SK-N-MC (cell line): Measurements from ENCODE around the gene LPAR1.
"Not testable (repeated sequence)": the region's sequence is repeated elsewhere in the genome, so short reads cannot be mapped to it uniquely, and the experiment has no call there.

Experiments used
- DNase-seq: peaks from one replicate; pipeline ENCODE4 v3.0.0-alpha.2; 2011; ENCODE audit warnings: low read depth, low spot score
- H3K27ac ChIP-seq: fragments of 200-600 bp; sonication (generic); 2 replicates; pipeline ENCODE4 v1.5.1; 2016; ENCODE audit warnings: mixed run types
- H3K36me3 ChIP-seq: fragments of 200-600 bp; sonication (generic); 2 replicates; pipeline ENCODE4 v1.6.1; 2017; ENCODE audit warnings: antibody characterized with exemption, low read length, mixed read lengths; ENCODE audit not compliant: insufficient read depth
- H3K4me3 ChIP-seq: fragments of 200-600 bp; sonication (generic); 2 replicates; pipeline ENCODE4 v1.5.1; 2016
- H3K9ac ChIP-seq: fragments of 200-600 bp; sonication (generic); 2 replicates; pipeline ENCODE4 v1.8.0; 2017; ENCODE audit warnings: mixed run types, mixed read lengths; ENCODE audit not compliant: insufficient read length
- H3K9me3 ChIP-seq: fragments of 200-600 bp; sonication (generic); 2 replicates; pipeline ENCODE4 v1.6.1; 2017; ENCODE audit warnings: low read depth, mild to moderate bottlenecking, antibody characterized with exemption, low read length, moderate library complexity, mixed read lengths
- EZH2 ChIP-seq: fragments of 200-600 bp; sonication (generic); IDR thresholded peaks from one replicate; pipeline ENCODE4 v1.6.1; 2017; ENCODE audit warnings: antibody characterized with exemption
- FOXP2 ChIP-seq: optimal IDR thresholded peaks from 2 replicates; pipeline ENCODE3; 2011; ENCODE audit warnings: mild to moderate bottlenecking, moderate library complexity; ENCODE audit not compliant: insufficient read depth; ENCODE audit errors: extremely low read length, control extremely low read depth
- POLR2AphosphoS5 ChIP-seq: IDR thresholded peaks from 2 replicates; pipeline ENCODE4 v1.6.1; 2012; ENCODE audit warnings: mild to moderate bottlenecking, low read depth, low read length, borderline replicate concordance

LPAR1 gene

DNA sequence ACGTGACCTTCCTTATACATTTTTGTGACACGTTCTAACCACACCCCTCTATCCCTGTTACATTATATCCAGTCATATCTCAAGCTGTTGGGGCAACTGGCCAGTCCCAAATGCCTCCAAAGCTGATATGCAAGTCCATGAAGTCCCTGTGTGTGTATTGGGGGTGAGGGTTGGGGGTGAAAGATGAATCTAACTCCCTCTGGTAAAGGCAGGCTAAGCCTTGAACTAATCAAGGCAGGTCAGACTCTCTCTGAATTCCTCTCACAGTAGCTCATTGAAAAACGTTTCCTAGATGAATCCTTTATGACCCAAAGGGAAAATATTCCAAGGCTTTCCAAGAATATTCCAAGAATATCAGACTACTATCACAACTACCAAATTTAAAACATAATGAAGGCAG is 195.3 kb downstream of the LPAR1 start:
- no peak for TF ChIP-seq FOXP2
- TF ChIP-seq POLR2AphosphoS5: no peak
- no peak for TF ChIP-seq EZH2
- Histone ChIP-seq H3K27ac (no peak overlapping the region), H3K9ac (no peak overlapping the region), H3K9me3 (no peaks in the 10 kb centered on the region), H3K36me3 (no peaks in the 10 kb centered on the region), H3K4me3 (no peak overlapping the region)
- DNase-seq: no peak

DNA sequence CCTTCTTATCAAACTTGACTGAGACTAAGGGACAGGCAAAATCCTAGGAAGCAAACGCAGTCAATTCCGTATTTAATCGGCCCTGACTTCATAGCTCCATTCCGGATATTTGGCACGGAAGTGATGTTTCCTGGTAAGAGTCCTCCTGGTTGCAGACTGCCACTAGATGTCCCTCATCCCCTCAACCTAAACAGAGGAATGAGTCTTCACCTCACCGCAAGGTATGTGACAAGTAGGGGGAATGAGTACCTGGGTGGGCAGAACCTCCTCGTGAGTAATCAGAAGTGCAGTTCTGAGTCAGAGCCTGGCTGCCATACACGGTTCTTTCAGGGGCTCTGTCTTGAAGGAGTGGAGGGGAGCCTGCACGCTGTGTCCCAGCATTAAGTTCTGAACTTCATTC is 196.1 kb downstream of the LPAR1 start:
- Histone ChIP-seq H3K36me3 (no peaks in the 10 kb centered on the region), H3K9me3 (no peaks in the 10 kb centered on the region), H3K4me3 (no peak overlapping the region), H3K27ac (no peak overlapping the region), H3K9ac (no peak overlapping the region)
- no peak for DNase-seq
- no peak for TF ChIP-seq POLR2AphosphoS5
- no peak for TF ChIP-seq FOXP2
- TF ChIP-seq EZH2: no peak

DNA sequence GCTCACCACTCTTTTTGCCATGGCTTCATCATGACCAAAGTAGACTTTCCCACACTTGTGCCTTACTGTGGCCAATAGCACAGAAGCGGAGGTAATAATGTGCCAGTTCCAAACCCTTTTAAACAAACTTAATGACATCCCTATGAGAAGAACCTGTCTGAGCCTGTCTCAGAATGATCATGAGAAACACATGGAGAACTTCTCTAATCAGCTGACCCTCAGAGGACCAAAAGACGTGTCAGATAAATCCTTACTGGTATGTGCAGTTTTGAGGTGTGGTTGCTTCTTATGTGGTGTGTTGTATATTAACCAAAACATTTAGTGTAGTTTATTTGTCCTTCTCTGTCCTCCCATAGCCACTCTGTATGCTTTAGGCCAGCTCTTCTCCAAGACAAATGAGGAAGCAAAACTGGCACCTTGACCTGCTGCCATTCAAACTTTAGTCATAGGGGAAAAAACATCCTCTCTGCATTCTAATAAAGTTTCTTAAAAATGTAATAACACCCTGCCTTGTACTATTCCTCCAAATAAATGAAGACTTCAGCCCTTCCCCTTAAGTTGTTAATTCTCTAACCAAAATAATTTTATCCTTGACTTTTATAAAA is 200.8 kb downstream of the LPAR1 start:
- H3K27ac ChIP-seq: no peak overlapping the region
- TF ChIP-seq FOXP2 (no peak), EZH2 (no peak), POLR2AphosphoS5 (no peak)

DNA sequence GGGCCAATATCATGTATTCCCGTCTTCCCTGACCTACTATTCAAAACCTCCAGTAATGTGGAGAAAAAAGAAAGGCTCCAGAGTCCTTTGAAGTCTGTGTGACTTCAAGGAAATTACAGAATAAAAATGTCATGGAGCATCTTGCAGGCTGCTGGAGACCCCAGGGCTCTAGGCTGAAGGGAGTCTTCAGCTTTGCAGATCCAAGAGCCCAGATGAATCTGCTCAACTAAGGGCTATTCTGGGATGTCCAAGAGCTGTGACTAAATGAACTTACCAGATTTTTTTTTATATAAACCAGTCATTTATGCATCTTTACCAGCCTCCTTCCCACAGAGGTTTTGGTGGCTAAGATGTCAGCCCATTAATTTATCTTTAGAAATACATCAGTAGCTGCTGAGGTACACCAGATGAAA is 202.4 kb downstream of the LPAR1 start:
- DNase-seq: no peak
- no peaks in the 10 kb centered on the region for H3K9me3 ChIP-seq
- peak overlapping the region; percentile 37 for H3K4me3 ChIP-seq
- TF ChIP-seq EZH2: no peak
- TF ChIP-seq POLR2AphosphoS5: no peak
- TF ChIP-seq FOXP2: no peak
- no peaks in the 10 kb centered on the region for H3K36me3 ChIP-seq
- H3K27ac ChIP-seq: peak overlapping the region; percentile 87
- no peak overlapping the region for H3K9ac ChIP-seq

More for the DNA sequence above, 200.8 kb downstream of the LPAR1 start:
- no peak overlapping the region for H3K9ac ChIP-seq
- no peak for DNase-seq
- H3K36me3 ChIP-seq: no peaks in the 10 kb centered on the region
- H3K4me3 ChIP-seq: no peak overlapping the region
- no peaks in the 10 kb centered on the region for H3K9me3 ChIP-seq

DNA sequence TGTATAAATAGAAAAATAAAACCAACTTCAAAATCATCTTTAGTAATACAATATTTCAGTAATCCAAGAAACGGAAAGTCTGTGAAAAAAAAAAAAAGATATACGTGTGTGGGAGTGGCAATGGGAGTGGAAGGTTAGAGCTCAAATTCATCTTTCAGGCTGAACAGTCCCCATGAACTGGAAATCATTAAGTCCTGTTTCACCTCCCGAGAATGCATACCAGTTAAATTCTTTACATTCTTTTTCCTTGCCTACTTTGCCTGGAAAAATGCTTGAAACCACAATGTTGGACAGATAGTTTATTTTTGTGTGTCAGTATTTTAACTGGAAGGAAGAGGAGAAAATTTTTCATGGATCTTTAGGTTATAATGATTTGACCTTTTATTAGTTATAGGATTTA is 202.9 kb downstream of the LPAR1 start:
- TF ChIP-seq FOXP2 (no peak), EZH2 (no peak), POLR2AphosphoS5 (no peak)
- Histone ChIP-seq H3K9ac (no peak overlapping the region), H3K4me3 (peak overlapping the region; percentile 37), H3K9me3 (no peaks in the 10 kb centered on the region), H3K27ac (peak overlapping the region; percentile 87), H3K36me3 (no peaks in the 10 kb centered on the region)
- no peak for DNase-seq

DNA sequence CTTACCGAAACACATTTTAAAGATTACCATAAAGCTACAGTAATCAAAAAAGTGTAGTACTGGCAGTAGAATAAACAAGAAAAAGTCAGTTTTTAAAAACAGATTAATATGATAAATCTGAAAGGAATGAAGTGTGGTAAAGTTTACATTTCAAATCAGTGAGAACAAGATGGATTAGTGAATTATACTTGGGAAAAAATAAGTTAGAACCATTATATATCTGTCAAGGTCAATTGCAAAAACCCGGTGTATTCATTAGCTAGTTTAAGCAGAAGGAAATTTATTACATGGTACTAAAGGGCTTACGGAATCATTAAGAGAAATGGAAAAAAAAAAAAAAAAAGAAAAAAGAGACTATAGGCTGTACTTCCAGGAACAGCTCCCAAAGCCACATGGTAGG is 205.3 kb downstream of the LPAR1 start:
- Histone ChIP-seq H3K9ac (no peak overlapping the region), H3K36me3 (no peaks in the 10 kb centered on the region), H3K27ac (peak overlapping the region; percentile 12; the same call in 1 of the 2 replicates), H3K9me3 (no peaks in the 10 kb centered on the region), H3K4me3 (no peak overlapping the region)
- DNase-seq: no peak
- TF ChIP-seq FOXP2: no peak
- no peak for TF ChIP-seq POLR2AphosphoS5
- TF ChIP-seq EZH2: no peak

DNA sequence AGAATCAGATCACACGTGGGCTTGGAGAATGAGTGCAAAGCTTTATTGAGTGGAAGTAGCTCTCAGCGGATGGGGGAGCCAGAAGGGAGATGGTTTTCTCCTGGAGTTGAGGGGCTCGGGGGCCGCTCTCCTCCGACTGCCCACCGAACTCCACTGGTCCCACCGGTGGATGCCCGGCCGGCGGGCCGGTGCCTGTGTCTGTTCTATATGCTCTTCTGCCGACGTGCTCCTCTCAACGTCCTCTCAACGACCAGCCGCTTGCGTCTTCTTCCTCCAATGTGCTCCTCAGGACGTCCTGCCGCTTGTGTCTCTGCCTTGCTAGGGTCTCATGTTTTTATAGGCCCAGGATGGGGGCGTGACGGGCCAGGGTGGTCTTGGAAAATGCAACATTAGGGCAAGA is 207.8 kb downstream of the LPAR1 start:
- TF ChIP-seq POLR2AphosphoS5: no peak
- no peak for TF ChIP-seq FOXP2
- no peak for TF ChIP-seq EZH2

DNA sequence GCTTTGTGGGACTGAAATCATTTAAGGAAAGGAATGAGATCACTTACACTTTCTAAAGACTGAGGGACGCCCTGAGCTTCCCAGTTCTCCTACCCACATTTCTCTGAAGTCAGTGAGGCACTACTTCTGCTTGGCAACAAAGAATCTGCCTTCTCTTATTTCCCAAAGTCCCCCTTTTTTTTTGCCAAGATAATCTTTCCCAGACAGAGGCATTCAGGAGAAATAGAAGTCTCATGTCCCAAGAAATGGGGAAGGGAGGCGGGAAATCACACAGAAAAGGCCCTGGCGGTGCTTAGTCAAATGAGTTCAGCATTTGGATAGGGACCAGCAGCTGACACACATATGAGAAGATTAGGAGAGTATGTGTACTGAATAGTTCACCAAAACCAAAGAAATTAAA is 210.0 kb downstream of the LPAR1 start:
- H3K27ac ChIP-seq: no peak overlapping the region
- no peak for DNase-seq
- H3K4me3 ChIP-seq: no peak overlapping the region
- no peak overlapping the region for H3K9ac ChIP-seq
- TF ChIP-seq POLR2AphosphoS5 (no peak), EZH2 (no peak), FOXP2 (no peak)
- H3K36me3 ChIP-seq: no peaks in the 10 kb centered on the region
- H3K9me3 ChIP-seq: no peaks in the 10 kb centered on the region

More for the DNA sequence above, 207.8 kb downstream of the LPAR1 start:
- no peak for DNase-seq
- H3K27ac ChIP-seq: no peak overlapping the region
- no peak overlapping the region for H3K9ac ChIP-seq
- no peaks in the 10 kb centered on the region for H3K36me3 ChIP-seq
- no peaks in the 10 kb centered on the region for H3K9me3 ChIP-seq
- H3K4me3 ChIP-seq: no peak overlapping the region

- H3K36me3 ChIP-seq, DNase-seq, H3K9ac ChIP-seq, H3K4me3 ChIP-seq, H3K9me3 ChIP-seq, H3K27ac ChIP-seq: not testable (repeated sequence)
Measured at GRCh38 chr9:110826400-110826799, 211.9 kb downstream of the LPAR1 start.

GRCh38 chr9:110825950-110826349 is 212.3 kb downstream of the LPAR1 start:
- TF ChIP-seq EZH2 (no peak), FOXP2 (no peak), POLR2AphosphoS5 (no peak)
- H3K27ac ChIP-seq: no peak overlapping the region
- H3K9me3 ChIP-seq: no peaks in the 10 kb centered on the region
- no peaks in the 10 kb centered on the region for H3K36me3 ChIP-seq
- H3K9ac ChIP-seq: no peak overlapping the region
- H3K4me3 ChIP-seq: no peak overlapping the region
- no peak for DNase-seq

DNA sequence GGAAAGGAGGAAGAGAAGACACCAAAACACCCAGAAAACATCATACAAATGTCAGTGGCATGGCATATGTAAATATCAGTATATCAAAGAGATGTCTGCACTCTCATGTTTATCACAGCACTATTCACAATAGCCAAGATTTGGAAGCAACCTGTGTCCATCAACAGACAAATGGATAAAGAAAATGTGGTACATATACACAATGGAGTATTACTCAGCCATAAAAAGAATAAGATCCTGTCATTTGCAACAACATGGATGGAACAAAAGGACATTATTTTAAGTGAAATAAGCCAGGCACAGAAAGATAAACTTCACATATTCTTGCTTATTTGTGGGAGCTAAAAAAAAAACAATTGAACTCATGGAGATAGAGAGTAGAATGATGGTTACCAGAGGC is 213.1 kb downstream of the LPAR1 start:
- not testable (repeated sequence) for H3K27ac ChIP-seq, H3K9ac ChIP-seq, DNase-seq, H3K4me3 ChIP-seq, H3K9me3 ChIP-seq, H3K36me3 ChIP-seq
